Measurements from ENCODE around the gene BHLHE40. TPM values are rescaled to one million over a fixed set of nuclear protein-coding genes. Genes with fewer than 3 reads are reported as not detected.

Gene BHLHE40
- polyA plus RNA-seq, 3 donors, result 39.0 to 138 (median 80.4) TPM

DNA sequence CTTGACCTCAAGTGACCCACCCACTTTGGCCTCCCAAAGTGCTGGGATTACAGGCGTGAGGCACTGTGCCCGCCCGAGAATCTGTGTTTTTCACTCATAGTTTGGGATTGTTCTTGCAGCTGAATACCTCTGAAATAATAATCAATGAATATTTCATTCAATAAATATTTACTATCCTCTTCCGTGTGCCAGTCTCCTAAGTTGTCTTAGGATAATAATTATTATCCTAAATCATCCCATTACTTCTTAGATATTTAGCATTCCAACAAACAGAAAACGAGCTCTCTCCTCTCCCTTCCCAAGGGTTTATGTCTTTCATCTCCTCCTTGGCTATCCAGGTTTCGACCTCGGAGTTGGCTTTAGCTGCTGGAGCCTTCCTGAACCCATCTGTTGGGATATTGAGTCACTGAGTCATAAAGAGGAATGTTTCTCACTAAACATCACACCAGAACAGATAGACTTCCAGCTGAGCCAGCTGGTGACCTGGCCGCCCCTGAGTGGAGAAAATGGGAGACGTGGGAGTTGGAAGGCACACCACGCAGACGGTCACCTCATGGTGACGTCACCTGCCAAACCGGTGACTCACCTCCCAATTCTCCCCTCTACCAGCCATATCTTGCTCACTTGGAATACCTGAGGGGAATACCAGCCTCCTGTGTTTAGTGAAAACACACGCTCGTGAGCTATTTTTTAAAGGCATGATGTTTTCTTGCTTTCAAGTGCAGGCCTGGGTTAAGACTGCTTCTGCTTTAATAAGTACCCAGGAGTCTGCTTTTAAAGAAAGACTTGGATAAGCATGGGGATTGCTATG lies 43.9 kb downstream of the BHLHE40 start:
- no peak overlapping the region for H3K27ac ChIP-seq (ENCODE audit: low read depth, low read length)
- 72 to 82% (median 74%) methylated on average over 15 of the region's 15 CpGs for WGBS, 3 donors

DNA sequence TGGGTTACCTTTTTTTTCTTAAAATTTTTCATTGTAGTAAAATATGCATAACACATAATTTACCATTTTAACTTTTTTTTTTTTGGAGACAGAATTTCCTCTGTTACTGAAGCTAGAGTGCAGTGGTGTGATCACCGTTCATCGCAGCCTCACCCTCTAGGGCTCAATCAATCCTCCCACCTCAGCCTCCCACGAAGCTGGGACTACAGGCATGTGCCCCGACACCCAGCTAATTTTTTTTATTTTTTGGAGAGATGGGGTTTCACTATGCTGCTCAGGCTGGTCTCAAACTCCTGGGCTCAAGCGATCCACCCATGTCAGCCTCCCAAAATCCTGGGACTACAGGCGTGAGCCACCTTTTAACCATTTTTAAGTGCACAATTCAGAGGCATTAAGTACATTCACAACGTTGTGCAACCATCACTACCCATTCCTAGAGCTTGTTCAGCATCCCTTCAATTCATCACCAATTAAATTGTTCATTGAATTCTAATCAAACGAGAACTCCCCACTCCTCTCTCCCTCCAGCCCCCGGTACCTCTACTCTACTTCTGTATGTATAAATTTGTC lies 44.6 kb downstream of the BHLHE40 start:
- H3K27ac ChIP-seq (ENCODE audit: low read depth, low read length), result no peak overlapping the region
- 88 to 93% (median 90%) methylated on average over 9 of the region's 9 CpGs for WGBS, 3 donors

DNA sequence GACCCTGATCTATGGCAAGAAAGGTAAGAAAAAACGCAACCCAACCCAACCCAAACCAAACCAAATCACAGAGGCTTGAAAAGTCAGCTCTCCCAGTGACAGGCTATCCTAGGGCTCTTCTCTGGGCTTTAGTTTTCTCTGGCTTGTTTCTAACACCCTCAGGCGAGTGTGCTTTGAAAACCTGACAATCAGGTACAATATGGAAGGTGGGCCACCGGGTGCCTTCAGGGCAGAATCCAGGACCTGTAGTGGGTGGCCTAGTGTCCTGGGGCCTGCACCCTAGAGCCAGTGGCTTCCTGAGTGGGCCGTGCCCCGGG lies 46.8 kb downstream of the BHLHE40 start:
- no peak overlapping the region for H3K27ac ChIP-seq (ENCODE audit: low read depth, low read length)
- WGBS, 3 donors, result 45 to 58% (median 50%) methylated on average over 5 of the region's 5 CpGs

DNA sequence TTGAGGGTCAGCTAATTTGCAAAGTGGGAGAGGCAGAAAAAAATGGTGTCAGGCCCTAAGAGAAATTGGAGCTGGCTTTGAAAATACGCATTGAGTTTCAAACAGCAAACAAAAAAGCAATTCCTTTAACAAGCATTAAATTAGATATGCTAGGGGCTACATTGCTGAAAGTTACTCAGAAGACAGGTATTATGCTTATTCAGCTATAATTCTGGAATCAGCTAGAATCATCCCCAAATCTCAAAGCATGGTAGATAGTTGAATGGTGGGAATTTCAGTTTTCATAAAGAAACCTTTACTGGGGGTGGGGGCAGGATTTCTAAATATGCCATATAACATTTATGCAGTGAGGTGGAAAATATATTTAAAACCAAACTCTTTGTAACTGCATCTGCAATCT lies 50.5 kb downstream of the BHLHE40 start:
- no peak overlapping the region for H3K27ac ChIP-seq (ENCODE audit: low read depth, low read length)
- WGBS, 3 donors, result 88 to 97% (median 93%) methylated on average over 1 of the region's 1 CpG

DNA sequence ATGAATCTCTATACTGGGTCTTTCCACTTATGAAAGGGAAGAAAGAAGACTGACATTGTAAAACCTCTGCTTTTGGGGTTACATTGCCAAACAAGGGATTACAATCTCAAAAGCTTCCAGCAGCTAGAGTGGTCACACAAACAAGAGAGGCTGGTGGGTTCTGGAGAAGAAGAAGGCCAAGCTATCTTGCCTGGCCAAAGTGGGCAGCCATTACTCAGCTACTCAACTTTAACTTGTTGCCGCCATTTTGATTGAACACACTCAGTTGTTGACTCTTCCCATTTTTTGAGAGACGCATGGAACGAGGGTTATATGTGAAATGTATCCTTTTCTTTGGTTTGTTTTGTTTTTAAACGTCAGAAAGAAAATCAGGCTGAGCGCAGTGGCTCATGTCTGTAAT lies 50.9 kb downstream of the BHLHE40 start:
- no peak overlapping the region for H3K27ac ChIP-seq (ENCODE audit: low read depth, low read length)
- 93 to 98% (median 95%) methylated on average over 5 of the region's 5 CpGs for WGBS, 3 donors

DNA sequence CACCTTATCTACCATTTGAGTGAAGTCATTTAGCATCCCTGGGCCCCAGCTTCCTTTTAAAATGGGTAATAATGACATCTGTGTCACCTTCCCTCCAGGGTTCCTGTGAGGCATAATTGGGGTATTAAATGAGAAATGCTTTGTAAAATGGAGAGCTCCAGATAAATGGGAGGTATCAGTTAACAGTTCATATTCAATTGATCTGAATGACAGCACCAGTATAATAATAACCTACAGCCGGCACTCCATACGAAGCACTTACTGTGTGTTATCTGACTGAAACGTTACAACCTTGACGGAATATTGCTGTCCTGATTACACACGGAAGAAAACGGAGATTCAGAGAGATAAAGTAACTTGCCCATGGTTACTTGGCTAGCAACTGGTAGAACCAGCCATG lies 53.6 kb downstream of the BHLHE40 start:
- 52 to 90% (median 90%) methylated on average over 6 of the region's 6 CpGs for WGBS, 3 donors
- H3K27ac ChIP-seq (ENCODE audit: low read depth, low read length), result no peak overlapping the region

Other genes starting within 250 kb of the BHLHE40 start
- 10 to 100 TPM; 19.3 to 43.9 (median 36.9) TPM for gene ARL8B, start 142.9 kb downstream of the BHLHE40 start, polyA plus RNA-seq
- 10 to 100 TPM in 1 of 3 donors, 1 to 10 TPM in 2; 6.1 to 10.3 (median 8.7) TPM for gene EDEM1, start 208.3 kb downstream of the BHLHE40 start, polyA plus RNA-seq

Measured in adipose tissue (tissue), 3 donors.